Adrenal gland (tissue), 5 donors: Measurements from ENCODE around the gene C12orf54.
"Not testable (repeated sequence)": the region's sequence is repeated elsewhere in the genome, so short reads cannot be mapped to it uniquely, and the experiment has no call there.

Experiments
- CTCF ChIP-seq, 6 experiments: fragments of 450-650 bp in 4 of 6; fragments of 200-600 bp in 2 of 6; sonication (generic) in 1 of 6; IDR thresholded peaks; 1 replicate in 5 of 6; 2 replicates in 1 of 6; pipeline versions ENCODE4 v1.5.1 to v1.8.0; 2016 to 2021; ENCODE audit warnings: antibody characterized with exemption in 6 of 6, mild to moderate bottlenecking in 2 of 6, moderate library complexity in 1 of 6
- POLR2A ChIP-seq, 2 donors: fragments of 450-650 bp; IDR thresholded peaks; one replicate each; pipeline ENCODE4 v1.6.1; 2017; ENCODE audit warnings: antibody characterized with exemption in 2 of 2, mild to moderate bottlenecking in 2 of 2, moderate library complexity in 1 of 2
- donor health status: DM: no; HTN: no; CAD: no.

DNA sequence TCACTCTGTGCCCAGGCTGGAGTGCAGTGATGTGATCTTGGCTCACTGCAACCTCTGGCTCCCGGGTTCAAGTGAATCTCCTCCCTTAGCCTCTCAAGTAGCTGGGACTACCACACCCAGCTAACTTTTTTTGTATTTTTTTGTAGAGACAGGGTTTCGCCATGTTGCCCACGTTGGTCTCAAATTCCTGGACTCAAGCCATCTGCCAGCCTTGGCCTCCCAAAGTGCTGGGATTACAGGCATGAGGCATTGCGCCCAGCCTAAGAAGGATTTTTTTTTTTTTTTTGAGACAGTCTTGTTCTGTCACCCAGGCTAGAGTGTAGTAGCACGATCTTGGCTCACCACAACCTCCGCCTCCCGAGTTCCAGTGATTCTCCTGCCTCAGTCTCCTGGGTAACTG lies 7.2 kb downstream of the C12orf54 start:
- TF ChIP-seq CTCF, POLR2A (IDR thresholded peaks at IDR 0.05): not testable (repeated sequence)
